Raji (cell line): ENCODE measurements around the gene CCDC169.

Experiments used
- POLR2A ChIP-seq: IDR thresholded peaks from 2 replicates; pipeline ENCODE4 v1.6.1; 2011; ENCODE audit warnings: low read depth, low read length, control low read depth; ENCODE audit not compliant: insufficient read depth

CCDC169 gene

DNA sequence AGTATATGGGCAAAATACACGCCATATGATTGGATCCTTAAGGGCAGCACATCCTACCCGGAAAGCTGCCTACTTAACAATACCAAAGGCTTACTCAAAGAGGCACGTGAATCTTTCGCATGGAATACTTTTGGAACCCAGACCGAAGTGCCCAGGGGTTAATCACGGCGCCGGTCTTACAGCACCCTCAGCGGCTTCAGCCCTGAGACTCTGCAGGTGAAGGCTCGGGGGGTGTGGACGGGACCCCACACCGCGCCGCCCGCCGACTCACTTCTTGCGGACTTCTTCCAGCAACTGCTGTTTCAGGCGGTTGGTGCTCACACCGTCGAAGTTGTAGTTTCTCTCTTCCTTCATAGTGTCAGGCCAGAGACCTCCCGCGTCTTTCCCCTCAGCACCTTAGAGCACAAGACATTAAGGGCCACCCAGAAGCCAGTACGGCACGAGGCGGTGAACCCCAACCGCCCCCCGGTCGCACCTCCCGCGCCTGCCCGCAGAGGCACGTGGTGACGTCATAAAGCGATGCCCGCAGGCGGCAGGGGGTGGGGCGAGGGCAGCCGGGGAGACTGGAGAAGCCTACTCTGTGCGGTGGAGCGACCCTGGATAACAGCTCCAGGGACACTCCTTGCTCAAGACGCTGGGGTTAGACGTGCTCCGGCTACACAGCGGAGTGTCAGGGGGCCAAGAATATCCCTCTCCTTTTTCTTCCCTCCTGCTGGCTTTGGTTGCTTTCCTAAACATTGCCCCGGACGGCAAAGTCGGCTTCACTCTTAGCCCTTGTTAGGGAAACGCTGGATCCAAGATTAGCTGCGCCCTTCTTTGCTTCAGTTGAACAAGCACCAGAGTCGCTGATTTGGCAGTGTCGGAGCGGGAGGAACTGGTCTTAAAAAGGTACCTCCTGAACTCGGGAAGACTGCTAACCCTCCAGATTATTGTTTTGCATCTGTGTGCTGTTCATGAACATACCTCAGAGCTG lies at the start of gene CCDC169:
Gene CCDC169, minus strand, starts transcription at position 449 of the 973 bp plus-strand sequence. Its CDS starts 95 bp downstream, at position 354.
- no peak for TF ChIP-seq POLR2A

DNA sequence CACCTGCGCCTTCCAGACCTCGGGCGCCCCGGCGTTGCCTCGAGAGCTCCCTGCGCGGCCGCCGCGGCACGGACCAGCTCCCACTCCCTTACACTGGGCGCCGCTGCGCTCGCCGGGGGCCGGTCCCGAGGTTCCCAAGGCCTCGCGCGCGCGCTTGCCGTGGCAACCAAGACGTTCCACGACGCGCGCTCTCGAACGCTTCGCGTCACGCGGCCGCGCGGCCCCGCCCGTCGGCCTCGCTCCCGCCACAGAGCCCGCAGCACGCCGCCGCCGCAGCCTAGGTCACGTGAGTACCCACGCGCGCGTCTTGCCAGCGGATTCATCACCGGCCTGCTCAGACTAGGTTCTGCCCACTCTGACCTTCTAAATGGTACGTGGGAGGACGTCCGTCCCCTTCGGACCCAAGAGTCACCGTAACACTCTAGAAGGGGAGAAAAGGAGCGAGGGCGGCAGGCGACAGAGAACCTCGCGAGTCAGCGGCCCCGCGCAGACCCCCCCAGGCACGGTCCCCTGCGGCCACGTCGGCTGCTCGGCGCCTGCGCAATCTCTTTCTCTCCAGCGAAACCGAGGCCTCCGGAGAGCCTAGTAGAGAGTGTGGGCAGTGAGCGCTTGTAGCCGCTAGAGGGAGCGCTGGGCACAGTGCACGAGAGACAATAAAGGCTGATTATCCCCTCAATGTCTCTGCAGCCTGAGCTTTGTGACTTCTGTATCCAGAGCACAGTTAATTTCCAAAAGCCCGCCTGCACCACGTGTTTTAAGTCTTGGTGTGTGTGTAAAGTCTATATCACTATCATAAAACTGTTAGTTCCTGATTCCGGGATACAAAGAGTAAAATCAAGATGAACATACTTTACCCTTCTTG lies 48.8 kb upstream of the CCDC169 start, which contains the start of gene SPART:
Gene SPART, minus strand, starts transcription at position 173 of the 862 bp plus-strand sequence. CDS start 10,564 bp downstream, outside the sequence.
- TF ChIP-seq POLR2A: no peak

DNA sequence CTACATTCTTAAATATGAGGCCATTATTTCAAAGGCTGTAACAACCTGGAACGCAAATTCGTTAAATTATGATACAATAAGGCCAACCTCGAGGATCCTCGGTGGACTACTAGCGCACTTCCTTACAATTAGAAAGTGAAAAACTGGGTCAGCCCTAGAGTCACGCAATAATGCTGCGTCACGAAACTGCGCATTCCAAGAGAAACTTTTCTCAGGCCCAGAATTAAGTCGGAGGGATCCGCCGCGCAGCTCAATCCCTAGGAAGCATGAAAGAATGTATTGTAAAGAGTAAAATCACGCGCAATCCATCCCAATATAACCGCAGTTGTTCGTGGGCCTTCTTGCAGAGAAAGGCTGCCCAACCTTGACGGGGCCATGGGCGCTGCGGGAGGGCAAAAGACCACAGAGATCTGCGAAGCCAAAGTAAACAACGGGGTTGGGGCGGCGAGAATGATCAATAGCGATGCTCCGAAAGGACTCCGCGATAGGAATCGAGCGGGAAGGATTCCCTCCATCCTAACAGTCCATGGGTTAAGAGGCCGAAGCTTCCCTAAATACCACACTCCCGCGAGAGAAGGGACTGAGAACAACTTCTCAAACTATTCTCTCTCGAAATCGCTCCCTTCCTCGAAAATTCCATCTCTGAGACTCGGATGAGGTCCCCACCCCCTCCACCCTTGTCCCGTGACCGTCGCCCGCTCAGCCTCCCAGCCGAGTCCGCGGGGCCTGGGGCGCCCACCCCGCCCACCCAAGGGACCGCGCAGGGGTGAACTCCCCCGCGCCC lies 48.0 kb upstream of the CCDC169 start:
- no peak for TF ChIP-seq POLR2A

DNA sequence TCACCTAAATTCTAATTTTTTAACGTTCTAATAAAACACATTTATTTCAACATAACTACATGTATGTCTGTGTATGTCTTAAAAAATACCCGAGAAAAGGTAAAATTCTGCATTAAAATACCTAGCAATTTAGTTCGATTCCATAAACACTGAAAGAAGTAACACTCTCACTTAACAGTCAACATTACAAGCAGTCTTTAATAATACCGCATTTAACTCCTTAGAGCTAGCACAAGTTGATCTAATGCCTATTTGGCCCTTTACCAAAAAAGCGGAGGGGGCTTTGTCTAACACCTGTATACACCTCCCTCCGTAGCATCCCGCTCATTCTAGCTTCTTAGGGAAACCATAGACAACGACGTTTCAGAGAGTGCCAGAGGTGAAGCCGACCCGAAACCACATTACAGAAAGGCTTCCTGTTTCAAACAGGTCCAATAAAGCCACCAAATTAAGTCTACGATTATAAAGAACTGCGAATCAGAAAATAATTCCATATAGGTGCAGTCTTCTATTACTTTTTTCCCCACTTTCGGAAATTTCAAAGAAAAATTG lies 47.3 kb upstream of the CCDC169 start:
- no peak for TF ChIP-seq POLR2A

DNA sequence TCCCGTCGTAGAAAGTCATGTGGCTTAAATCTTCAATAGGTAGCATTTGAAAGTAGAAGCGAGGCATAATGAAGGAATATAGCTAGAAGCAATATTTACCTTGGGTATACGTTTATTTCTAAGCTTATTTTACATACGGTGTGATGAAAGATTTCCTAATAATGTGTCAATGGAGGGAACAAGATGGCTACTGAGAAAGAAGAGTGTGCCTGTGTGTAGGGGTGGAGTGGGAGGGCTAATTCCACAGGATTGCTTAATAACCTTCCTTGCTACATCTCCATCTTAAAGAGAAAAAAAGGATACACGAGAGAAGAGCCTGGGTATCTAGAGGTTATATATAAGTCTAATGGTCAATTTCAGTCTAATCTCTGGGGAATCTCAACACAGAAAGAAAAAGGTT lies 46.6 kb upstream of the CCDC169 start:
- no peak for TF ChIP-seq POLR2A

DNA sequence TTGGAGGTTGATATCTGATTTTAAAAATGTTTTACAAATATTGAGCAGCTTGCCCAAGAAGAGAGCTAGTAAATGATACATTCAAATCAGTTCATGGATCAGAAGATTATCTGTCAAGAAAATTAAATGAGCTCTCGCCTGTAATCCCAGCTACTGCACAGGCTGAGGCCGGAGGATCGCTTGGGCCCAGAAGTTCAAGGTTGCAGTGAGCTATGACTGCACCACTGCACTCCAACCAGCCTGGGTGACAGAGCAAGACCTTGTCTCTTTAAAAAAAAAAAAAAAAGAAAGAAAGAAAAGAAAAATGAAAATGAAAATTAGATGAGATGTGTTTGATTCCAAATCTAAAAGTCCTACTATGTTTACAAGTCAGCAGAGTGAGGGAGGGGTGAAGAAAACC lies 46.2 kb upstream of the CCDC169 start:
- TF ChIP-seq POLR2A: no peak

DNA sequence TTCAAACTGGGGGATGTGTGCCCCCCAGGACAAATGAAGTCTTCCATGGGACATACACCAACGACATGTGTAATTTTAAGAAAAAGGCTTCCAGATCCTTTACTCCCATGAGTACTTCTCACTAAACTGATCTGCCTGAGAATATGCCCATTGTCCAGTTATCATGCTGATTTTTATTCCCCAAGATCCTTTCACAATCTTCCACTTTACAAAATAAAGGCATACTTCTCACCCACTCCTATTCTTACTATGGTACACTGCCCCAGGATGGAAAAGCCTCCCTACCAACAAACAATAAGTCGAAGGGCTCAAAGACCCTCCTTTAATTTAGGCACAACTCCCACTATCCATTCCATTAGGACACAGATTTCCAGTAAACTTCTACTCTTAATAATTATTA lies 45.1 kb upstream of the CCDC169 start:
- no peak for TF ChIP-seq POLR2A

DNA sequence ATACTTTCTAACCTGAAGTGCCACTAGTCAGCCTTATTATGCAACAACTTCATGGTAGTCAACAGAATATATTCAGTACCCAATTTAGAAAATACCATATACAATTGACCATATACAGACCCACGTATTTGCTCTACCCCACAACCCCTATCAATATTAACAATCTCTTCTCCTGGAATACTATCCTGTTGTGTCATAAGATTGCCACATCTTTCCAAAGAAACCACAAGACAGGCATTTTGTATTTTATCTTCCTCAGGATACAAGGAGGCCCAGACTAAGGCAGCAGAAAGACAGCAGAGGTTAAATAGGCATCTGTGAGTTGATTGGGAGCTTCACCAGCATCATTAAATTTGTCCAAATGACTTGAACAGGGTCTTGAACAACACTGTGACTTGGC lies 44.1 kb upstream of the CCDC169 start:
- TF ChIP-seq POLR2A: no peak

DNA sequence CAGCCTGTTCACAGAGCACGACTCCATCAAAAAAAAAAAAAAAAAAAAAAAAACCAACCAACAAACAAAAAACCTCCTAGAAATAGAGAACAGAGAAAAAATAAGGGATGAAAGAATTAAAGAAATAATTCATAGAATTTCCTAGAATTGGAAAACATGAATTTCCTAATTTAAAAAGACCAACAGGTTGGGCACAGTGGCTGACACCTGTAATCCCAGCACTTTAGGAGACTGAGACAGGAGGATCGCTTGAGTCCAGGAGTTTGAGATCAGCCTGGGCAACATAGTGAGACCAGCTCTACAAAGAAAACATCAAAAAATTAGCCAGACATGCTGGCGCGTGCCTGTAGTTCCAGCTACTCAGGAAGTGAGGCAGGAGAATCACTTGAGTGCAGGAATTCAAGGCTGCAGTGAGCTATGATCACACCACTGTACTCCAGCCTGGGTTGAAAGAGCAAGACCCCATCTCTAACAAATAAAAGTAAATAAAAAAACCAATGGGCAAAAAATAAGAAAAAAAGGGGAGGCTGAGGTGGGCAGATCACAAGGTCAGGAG lies 42.1 kb upstream of the CCDC169 start:
- no peak for TF ChIP-seq POLR2A

DNA sequence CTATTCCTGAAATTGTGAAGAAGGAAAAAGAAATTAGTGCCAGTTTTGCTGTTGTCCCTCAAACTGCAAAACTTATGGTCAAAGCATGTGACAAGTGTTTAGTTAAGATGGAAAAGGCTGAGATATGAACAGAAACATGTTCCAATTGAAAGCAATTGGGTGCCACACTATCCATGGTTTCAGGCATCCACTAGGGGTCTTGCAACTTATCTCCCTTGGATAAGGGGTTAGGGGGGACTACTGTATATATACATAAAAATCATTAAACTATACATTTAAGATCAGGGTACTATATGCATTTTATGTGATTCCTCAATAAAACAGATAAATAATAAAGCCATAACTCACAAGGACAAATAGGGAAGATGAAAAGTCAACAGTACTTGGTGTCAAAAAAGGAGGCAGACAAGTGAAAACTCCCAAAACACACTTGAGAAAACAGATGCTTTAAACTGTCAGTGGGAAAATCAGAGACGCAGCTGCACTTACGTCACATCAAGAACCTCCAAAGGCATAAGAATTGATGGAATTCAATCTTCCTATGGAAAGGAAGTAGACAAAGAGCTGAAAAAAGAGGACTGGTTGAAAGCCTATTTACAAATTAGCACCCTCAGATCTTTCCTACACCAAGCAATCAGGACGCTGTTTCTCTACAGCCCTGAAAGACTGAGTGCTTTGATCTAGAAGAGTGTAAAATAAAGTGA lies 40.5 kb upstream of the CCDC169 start:
- TF ChIP-seq POLR2A: no peak

DNA sequence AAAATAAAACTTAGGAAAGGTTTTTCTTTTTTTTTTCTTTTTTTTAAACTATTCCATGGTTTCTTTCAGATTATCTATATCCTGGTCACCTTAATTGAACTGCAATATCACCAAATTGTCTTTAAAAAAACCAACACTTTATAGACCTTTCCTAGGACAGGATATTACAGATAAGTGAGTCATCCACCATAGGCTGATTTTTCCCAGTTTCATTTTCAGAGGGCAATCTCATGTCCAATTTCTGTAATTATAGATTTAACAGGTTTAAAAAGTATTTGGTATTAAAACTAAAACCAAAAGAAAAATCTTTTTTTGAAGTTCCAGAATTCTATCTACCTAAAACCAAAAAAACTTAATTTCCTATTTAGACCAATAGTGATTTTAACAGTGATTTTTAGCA lies 35.4 kb upstream of the CCDC169 start:
- TF ChIP-seq POLR2A: no peak

DNA sequence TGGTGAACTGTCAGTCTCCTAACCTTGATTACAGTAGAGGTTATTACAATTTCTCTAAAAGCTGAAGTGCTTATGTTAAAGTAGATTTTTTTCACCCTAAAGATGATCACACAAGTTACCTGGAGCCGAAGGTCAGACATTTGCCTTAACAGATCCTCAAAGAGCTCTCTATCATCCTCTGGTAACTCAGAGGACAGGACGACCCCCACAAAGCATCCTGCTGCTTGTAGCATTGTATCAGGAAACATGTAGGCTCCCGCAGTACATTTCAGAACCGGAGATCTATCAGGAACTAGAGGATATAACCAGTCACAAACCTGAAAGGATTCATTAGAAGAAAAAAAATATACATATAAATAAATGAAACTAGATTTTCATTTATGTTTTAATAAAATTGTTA lies 33.7 kb upstream of the CCDC169 start:
- no peak for TF ChIP-seq POLR2A

DNA sequence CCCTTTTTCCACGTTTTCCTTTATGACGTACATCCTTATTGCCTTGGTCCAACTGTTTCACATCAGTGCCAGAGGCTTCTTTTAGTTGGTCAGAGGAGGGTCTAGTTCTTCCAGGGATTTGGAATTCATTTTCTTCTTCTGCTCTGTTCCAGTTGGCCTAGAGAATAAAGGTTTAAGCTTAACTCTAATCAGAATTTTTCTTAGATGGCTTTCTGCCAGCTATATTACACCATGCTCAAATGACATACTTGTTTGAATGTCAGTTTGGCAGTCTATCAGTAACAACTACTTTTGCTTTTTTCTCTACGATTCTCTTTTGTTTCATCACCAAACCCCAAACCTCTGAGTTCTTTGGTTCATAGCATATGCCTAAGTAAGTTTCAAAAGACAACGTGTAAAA lies 31.7 kb upstream of the CCDC169 start:
- TF ChIP-seq POLR2A: no peak

DNA sequence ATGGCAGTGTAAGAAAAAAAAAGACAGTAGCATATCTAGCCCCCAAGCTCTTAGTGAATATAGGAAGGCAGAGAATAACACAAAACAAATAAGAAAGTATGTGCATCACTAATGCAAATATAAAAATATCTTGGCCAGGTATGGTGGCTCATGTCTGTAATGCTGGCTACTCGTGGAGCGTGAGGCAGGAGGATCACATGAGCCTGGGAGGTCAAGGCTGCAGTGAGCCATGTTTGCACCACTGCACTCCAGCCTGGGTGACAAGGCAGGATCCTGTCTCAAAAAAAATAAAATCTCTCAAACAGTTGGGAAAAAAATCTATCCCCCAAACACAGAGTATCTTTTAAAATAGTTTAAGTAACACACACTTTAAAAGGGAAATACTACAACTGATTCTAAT lies 31.2 kb upstream of the CCDC169 start:
- TF ChIP-seq POLR2A: no peak

DNA sequence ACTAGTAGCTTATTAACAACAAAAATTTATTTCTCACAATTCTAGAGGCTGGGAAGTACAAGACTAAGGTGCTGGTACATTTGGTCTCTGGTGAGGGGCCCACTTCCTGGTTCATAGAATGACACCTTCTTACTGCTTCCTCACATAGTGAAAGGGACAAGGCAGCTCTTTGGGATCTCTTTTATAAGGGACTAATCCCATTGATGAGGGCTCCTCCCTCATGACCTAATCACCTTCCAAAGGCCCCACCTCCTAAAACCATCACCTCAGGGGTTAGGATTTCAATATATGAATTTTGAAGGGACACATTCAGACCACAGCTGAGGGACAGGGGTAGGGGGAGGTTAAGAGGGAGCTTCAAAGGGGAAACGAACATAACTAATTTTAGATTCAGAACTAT lies 28.3 kb upstream of the CCDC169 start:
- TF ChIP-seq POLR2A: no peak
